ENCODE measurements around the gene BNC2.

The BNC2 gene

GRCh38 chr9:16637911-16638310 lies 232.6 kb downstream of the BNC2 start:
- DNase-seq (ENCODE audit: low read depth in 2 of 3, low spot score in 2 of 3) = no peak

- DNase-seq (ENCODE audit: low read depth in 2 of 3, low spot score in 2 of 3) = no peak
These were observed 233.3 kb downstream of the BNC2 start for GRCh38 chr9:16637218-16637617.

- DNase-seq (ENCODE audit: low read depth in 2 of 3, low spot score in 2 of 3) = no peak
These were observed 236.7 kb downstream of the BNC2 start for GRCh38 chr9:16633794-16634193.

- no peak for DNase-seq (ENCODE audit: low read depth in 2 of 3, low spot score in 2 of 3)
These were observed 242.1 kb downstream of the BNC2 start for GRCh38 chr9:16628413-16628812.

GRCh38 chr9:16627967-16628366 lies 242.5 kb downstream of the BNC2 start:
- no peak for DNase-seq (ENCODE audit: low read depth in 2 of 3, low spot score in 2 of 3)

- no peak for DNase-seq (ENCODE audit: low read depth in 2 of 3, low spot score in 2 of 3)
These were observed 242.9 kb downstream of the BNC2 start for GRCh38 chr9:16627521-16627920.

GRCh38 chr9:16626577-16627130 lies 243.8 kb downstream of the BNC2 start:
- no peak for DNase-seq (ENCODE audit: low read depth in 2 of 3, low spot score in 2 of 3)

GRCh38 chr9:16625811-16626210 lies 244.7 kb downstream of the BNC2 start:
- DNase-seq (ENCODE audit: low read depth in 2 of 3, low spot score in 2 of 3) = no peak

- DNase-seq (ENCODE audit: low read depth in 2 of 3, low spot score in 2 of 3) = no peak
These were observed 245.3 kb downstream of the BNC2 start for GRCh38 chr9:16625161-16625631.

- DNase-seq (ENCODE audit: low read depth in 2 of 3, low spot score in 2 of 3) = no peak
These were observed 245.7 kb downstream of the BNC2 start for GRCh38 chr9:16624744-16625117.

GRCh38 chr9:16623989-16624743 lies 246.3 kb downstream of the BNC2 start:
- no peak for DNase-seq (ENCODE audit: low read depth in 2 of 3, low spot score in 2 of 3)

GRCh38 chr9:16622541-16622940 lies 247.9 kb downstream of the BNC2 start:
- DNase-seq (ENCODE audit: low read depth in 2 of 3, low spot score in 2 of 3) = no peak

- no peak for DNase-seq (ENCODE audit: low read depth in 2 of 3, low spot score in 2 of 3)
These were observed 250.5 kb downstream of the BNC2 start for GRCh38 chr9:16619914-16620520.

GRCh38 chr9:16619402-16619801 lies 251.1 kb downstream of the BNC2 start:
- DNase-seq (ENCODE audit: low read depth in 2 of 3, low spot score in 2 of 3) = no peak

GRCh38 chr9:16618524-16618923 lies 251.9 kb downstream of the BNC2 start:
- no peak for DNase-seq (ENCODE audit: low read depth in 2 of 3, low spot score in 2 of 3)

- DNase-seq (ENCODE audit: low read depth in 2 of 3, low spot score in 2 of 3) = no peak
These were observed 253.8 kb downstream of the BNC2 start for GRCh38 chr9:16616686-16617085.

- DNase-seq (ENCODE audit: low read depth in 2 of 3, low spot score in 2 of 3) = no peak
These were observed 255.0 kb downstream of the BNC2 start for GRCh38 chr9:16615451-16615850.

GRCh38 chr9:16613605-16614004 lies 256.9 kb downstream of the BNC2 start:
- DNase-seq (ENCODE audit: low read depth in 2 of 3, low spot score in 2 of 3) = no peak

- DNase-seq (ENCODE audit: low read depth in 2 of 3, low spot score in 2 of 3) = no peak
These were observed 257.4 kb downstream of the BNC2 start for GRCh38 chr9:16613051-16613450.

GRCh38 chr9:16612627-16613026 lies 257.8 kb downstream of the BNC2 start:
- no peak for DNase-seq (ENCODE audit: low read depth in 2 of 3, low spot score in 2 of 3)

- no peak for DNase-seq (ENCODE audit: low read depth in 2 of 3, low spot score in 2 of 3)
These were observed 258.5 kb downstream of the BNC2 start for GRCh38 chr9:16611983-16612382.

GRCh38 chr9:16611001-16611400 lies 259.5 kb downstream of the BNC2 start:
- DNase-seq (ENCODE audit: low read depth in 2 of 3, low spot score in 2 of 3) = no peak

- DNase-seq (ENCODE audit: low read depth in 2 of 3, low spot score in 2 of 3) = no peak
These were observed 259.9 kb downstream of the BNC2 start for GRCh38 chr9:16610538-16610937.

Measured in activated CD8-positive, alpha-beta memory T cell treated with anti-CD3 and anti-CD28 coated beads for 48 hours (primary cell).